HepG2 (cell line): ENCODE data around the gene NRAS.

Source experiments
- KLF13 ChIP-seq: sonication (generic); formaldehyde crosslinking; IDR thresholded peaks from 2 replicates; pipeline ENCODE4 v1.4.0; 2020; ENCODE audit warnings: mild to moderate bottlenecking, missing genetic modification reagents
- RERE ChIP-seq: IDR thresholded peaks from 2 replicates; pipeline ENCODE4 v1.6.1; 2016; ENCODE audit warnings: low read depth, missing genetic modification reagents, missing compliant biosample characterization
- TCF7L2 ChIP-seq: IDR thresholded peaks from 2 replicates; pipeline ENCODE4 v1.6.1; 2011; ENCODE audit warnings: mild to moderate bottlenecking, low read depth, low read length, moderate library complexity

- no peak for TF ChIP-seq TCF7L2
- TF ChIP-seq RERE (CRISPR knock-in tag), result no peak
- TF ChIP-seq KLF13 (CRISPR knock-in tag), result no peak
These were observed 2.8 kb upstream of the NRAS start for GRCh38 chr1:114719424-114719787.
